Effector memory CD4-positive, alpha-beta T cell (primary cell): ENCODE measurements around the gene KHDRBS2.

ENCODE experiments used
- DNase-seq, 3 donors: peaks; one replicate each; pipeline ENCODE4 v3.0.0-alpha.2; 2020
- H3K27ac ChIP-seq: 2 replicates; pipeline ENCODE4 v1.7.0; 2013; ENCODE audit warnings: mild to moderate bottlenecking, low read length, moderate library complexity; ENCODE audit not compliant: insufficient read depth, poor library complexity, severe bottlenecking
- H3K27me3 ChIP-seq: replicated peaks from 2 replicates; pipeline ENCODE4 v1.7.0; 2013; ENCODE audit warnings: mild to moderate bottlenecking, low read length; ENCODE audit not compliant: insufficient read depth, control insufficient read depth, poor library complexity, severe bottlenecking
- H3K36me3 ChIP-seq: 2 replicates; pipeline ENCODE4 v1.7.0; 2013; ENCODE audit warnings: mild to moderate bottlenecking, low read length, moderate library complexity; ENCODE audit not compliant: control insufficient read depth, insufficient read depth
- H3K4me1 ChIP-seq: 2 replicates; pipeline ENCODE4 v1.7.0; 2013; ENCODE audit warnings: low read length, mild to moderate bottlenecking; ENCODE audit not compliant: control insufficient read depth, insufficient read depth, poor library complexity, severe bottlenecking
- H3K4me3 ChIP-seq: 2 replicates; pipeline ENCODE4 v1.7.0; 2013; ENCODE audit warnings: low read length, low read depth, mild to moderate bottlenecking; ENCODE audit not compliant: insufficient read depth, poor library complexity, severe bottlenecking
- H3K9me3 ChIP-seq: 2 replicates; pipeline ENCODE4 v1.7.0; 2013; ENCODE audit warnings: mild to moderate bottlenecking, low read length, moderate library complexity; ENCODE audit not compliant: control insufficient read depth

KHDRBS2 gene

DNA sequence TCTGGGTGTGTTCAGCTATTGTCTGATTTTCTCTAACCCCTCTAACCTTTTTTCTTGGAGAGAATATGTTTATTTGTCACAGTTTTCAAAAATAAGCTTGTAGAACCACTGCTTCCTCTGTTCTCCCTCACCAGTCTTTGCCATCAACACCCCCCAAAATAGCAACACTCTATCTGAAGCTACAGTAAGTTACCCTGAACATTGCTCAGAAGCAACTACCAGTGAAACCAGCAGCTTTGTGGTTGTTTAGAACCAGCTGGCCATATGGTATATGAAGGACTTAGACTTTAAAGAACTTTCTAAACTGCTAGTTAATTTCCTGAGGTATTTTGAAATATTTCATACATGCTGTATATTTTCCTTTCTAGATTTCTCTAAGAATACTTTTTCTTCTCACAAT is 242.9 kb downstream of the KHDRBS2 start:
- DNase-seq = no peak
- Histone ChIP-seq H3K27me3 (no peaks in the 10 kb centered on the region), H3K27ac (no peak overlapping the region), H3K9me3 (no peaks in the 10 kb centered on the region), H3K4me3 (no peak overlapping the region), H3K4me1 (no peaks in the 10 kb centered on the region), H3K36me3 (no peaks in the 10 kb centered on the region)

DNA sequence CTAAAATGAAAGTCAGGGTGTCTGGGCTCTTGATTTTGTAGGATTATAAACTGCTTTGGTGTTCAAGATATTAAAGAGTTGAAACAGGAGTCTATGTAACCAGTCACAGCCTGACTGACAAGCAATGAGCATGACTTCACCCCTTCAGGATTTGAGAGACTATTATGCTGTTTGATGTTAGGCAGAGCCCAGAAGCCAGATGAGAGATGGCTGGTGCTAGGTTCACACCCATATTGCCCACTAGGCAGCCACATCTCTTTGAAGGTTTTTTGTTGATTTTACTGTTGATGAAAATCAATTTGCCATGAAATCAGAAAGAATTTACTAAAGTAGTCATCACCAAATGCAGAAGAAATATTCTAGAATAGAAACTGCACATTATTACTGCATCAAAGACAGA is 243.6 kb downstream of the KHDRBS2 start:
- H3K36me3 ChIP-seq = no peaks in the 10 kb centered on the region
- no peak for DNase-seq
- H3K27ac ChIP-seq = no peak overlapping the region
- H3K4me1 ChIP-seq = no peaks in the 10 kb centered on the region
- H3K27me3 ChIP-seq = no peaks in the 10 kb centered on the region
- H3K4me3 ChIP-seq = no peak overlapping the region
- no peaks in the 10 kb centered on the region for H3K9me3 ChIP-seq

DNA sequence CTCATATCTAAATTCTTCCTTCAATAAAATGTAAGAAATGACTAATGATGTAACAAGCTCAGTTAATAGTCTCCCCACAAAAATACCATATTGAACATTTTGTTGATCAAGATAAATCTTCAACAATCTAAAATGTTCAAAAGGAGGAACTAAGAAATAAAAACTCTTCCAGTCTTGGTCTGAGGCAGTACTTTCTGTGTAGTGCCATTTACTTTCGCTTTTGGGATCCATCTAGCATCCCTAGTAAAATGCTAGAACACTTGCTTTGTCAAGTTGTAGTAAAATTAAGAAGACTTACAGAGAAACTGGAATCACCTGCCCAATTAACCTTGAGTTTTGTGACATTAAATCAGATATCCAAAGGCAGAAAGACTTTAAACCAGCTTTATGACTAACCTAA is 246.4 kb downstream of the KHDRBS2 start:
- Histone ChIP-seq H3K36me3 (no peaks in the 10 kb centered on the region), H3K4me1 (no peaks in the 10 kb centered on the region), H3K27me3 (no peaks in the 10 kb centered on the region), H3K9me3 (no peaks in the 10 kb centered on the region), H3K27ac (no peak overlapping the region), H3K4me3 (no peak overlapping the region)
- DNase-seq = no peak

DNA sequence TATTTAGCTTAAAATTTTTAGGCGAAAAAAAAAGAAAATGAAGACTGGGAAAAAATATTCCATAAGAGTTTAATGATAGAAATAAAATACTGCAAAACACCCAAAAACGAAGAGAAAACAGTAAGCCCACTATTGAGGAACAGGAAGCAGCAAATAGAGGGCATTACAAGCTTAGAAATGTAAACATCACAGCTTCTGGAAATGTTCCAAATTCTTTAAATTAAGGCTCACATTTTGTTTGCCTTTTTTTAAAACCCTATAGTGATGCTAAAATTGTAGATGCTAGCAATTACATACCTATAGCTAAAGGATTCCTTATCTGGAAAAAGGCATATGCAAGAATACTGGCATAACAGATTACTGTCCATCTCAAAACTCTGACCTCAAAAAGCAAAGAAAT is 248.6 kb downstream of the KHDRBS2 start:
- no peak for DNase-seq
- Histone ChIP-seq H3K4me3 (no peak overlapping the region), H3K9me3 (no peaks in the 10 kb centered on the region), H3K27ac (no peak overlapping the region), H3K36me3 (no peaks in the 10 kb centered on the region), H3K4me1 (no peaks in the 10 kb centered on the region), H3K27me3 (no peaks in the 10 kb centered on the region)

DNA sequence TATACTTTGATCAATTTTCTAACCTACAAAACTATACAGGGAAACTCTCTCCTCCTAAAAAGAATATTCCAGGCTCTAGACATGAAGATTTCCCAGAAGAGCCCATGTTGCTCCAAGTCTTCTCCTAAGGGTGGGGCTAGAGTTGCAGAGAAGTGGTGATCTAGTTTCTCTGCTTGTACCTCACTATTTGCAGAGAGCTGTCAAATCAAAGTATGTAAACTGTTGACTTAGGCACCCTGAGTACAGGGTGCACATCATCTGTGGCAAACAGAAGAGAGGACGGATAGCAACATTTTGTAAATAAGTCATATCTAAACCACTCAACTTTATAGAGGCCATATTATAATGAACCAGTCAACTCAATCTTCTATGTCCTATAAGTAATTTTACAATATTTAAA is 250.1 kb downstream of the KHDRBS2 start:
- Histone ChIP-seq H3K36me3 (no peaks in the 10 kb centered on the region), H3K4me3 (no peak overlapping the region), H3K4me1 (no peaks in the 10 kb centered on the region), H3K27me3 (no peaks in the 10 kb centered on the region), H3K27ac (no peak overlapping the region), H3K9me3 (no peaks in the 10 kb centered on the region)
- DNase-seq = no peak

- DNase-seq = no peak
- Histone ChIP-seq H3K4me3 (no peak overlapping the region), H3K27ac (no peak overlapping the region), H3K9me3 (no peaks in the 10 kb centered on the region), H3K27me3 (no peaks in the 10 kb centered on the region), H3K36me3 (no peaks in the 10 kb centered on the region), H3K4me1 (no peaks in the 10 kb centered on the region)
Measured at GRCh38 chr6:62013719-62014118, 272.3 kb downstream of the KHDRBS2 start.

GRCh38 chr6:62009445-62009844 is 276.6 kb downstream of the KHDRBS2 start:
- no peak for DNase-seq
- H3K4me3 ChIP-seq = no peak overlapping the region
- H3K27me3 ChIP-seq = no peaks in the 10 kb centered on the region
- H3K9me3 ChIP-seq = no peaks in the 10 kb centered on the region
- no peak overlapping the region for H3K27ac ChIP-seq
- no peaks in the 10 kb centered on the region for H3K4me1 ChIP-seq
- no peaks in the 10 kb centered on the region for H3K36me3 ChIP-seq

GRCh38 chr6:61989616-61990015 is 296.4 kb downstream of the KHDRBS2 start:
- DNase-seq = no peak
- H3K27me3 ChIP-seq = no peaks in the 10 kb centered on the region
- H3K36me3 ChIP-seq = no peaks in the 10 kb centered on the region
- no peak overlapping the region for H3K4me3 ChIP-seq
- H3K27ac ChIP-seq = no peak overlapping the region
- no peaks in the 10 kb centered on the region for H3K9me3 ChIP-seq
- H3K4me1 ChIP-seq = no peaks in the 10 kb centered on the region

DNA sequence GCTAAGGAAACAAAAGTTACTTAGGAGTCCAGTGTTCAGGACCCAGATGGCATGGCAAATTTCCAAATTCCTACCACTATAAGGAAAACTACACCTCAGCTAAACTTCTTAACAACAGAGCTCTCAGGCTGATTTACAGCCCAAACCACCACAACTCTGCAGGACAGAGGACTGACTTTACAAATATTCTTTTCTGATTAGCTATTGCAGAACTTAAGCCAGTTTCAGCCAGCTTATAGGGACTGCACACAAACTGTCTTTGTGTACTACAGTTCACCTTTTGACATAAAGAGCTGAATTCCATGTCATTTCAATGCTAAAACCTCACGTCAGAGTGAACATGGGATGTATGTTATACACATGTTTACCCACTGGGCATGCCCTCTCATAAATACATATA is 305.4 kb downstream of the KHDRBS2 start:
- Histone ChIP-seq H3K36me3 (no peaks in the 10 kb centered on the region), H3K27me3 (no peaks in the 10 kb centered on the region), H3K4me1 (no peaks in the 10 kb centered on the region), H3K4me3 (no peak overlapping the region), H3K9me3 (no peaks in the 10 kb centered on the region), H3K27ac (no peak overlapping the region)
- DNase-seq = no peak

DNA sequence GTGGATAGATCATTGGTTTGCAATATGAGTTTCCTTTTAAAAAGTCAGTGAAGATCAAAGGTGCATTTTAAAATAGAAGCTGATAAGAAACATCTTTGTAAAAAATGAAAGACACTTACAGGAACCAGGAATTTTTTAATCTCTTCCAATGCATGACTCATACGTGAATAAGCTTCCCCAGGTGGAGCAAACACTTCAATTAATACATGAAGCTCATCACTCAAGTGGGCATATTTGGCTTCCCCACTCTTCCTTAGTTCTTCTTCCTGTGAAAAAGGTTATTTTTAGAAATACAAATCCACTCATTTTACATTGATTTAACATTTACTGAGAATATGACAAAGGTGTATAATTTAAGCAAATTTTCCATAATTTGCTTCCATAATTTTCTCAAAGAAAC is 308.1 kb downstream of the KHDRBS2 start:
- no peak for DNase-seq
- no peak overlapping the region for H3K27ac ChIP-seq
- H3K9me3 ChIP-seq = no peaks in the 10 kb centered on the region
- no peaks in the 10 kb centered on the region for H3K36me3 ChIP-seq
- H3K4me3 ChIP-seq = no peak overlapping the region
- no peaks in the 10 kb centered on the region for H3K27me3 ChIP-seq
- H3K4me1 ChIP-seq = no peaks in the 10 kb centered on the region

DNA sequence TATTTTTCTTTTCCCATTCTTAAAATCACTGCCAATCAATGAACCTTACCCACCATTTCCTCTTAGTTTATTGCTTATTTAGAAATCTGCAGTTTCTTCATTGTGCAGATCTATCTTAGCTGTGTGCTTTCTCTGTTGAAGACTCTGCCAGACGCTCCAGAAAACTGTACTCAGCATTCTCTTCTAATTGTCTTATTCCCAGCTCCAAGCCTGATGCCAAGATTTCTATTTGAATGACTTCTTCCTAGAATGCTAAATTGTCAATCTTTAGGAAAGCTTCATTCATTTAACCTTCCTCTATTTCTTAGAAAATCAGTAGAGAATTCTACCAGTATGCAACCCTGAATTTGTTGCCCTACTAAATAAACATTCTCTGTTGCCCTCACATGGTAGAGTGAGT is 308.9 kb downstream of the KHDRBS2 start:
- H3K27me3 ChIP-seq = no peaks in the 10 kb centered on the region
- no peak overlapping the region for H3K4me3 ChIP-seq

More for the DNA sequence above, 308.9 kb downstream of the KHDRBS2 start:
- no peaks in the 10 kb centered on the region for H3K9me3 ChIP-seq
- no peaks in the 10 kb centered on the region for H3K36me3 ChIP-seq
- H3K27ac ChIP-seq = no peak overlapping the region
- no peak for DNase-seq
- no peaks in the 10 kb centered on the region for H3K4me1 ChIP-seq
